H9 (cell line): Measurements from ENCODE around the gene TMEM229A. TPM values are rescaled to one million over a fixed set of nuclear protein-coding genes. Genes with fewer than 3 reads are reported as not detected.

Source experiments
- DNase-seq: peaks from one replicate; pipeline ENCODE4 v3.0.0-alpha.2; 2017
- H2AFZ ChIP-seq: one replicate; pipeline ENCODE4 v1.6.1; 2013; ENCODE audit warnings: mild to moderate bottlenecking, low read length, control low read depth, moderate library complexity
- H2AK5ac ChIP-seq: 2 replicates; pipeline ENCODE4 v1.6.1; 2013; ENCODE audit warnings: low read length, control low read depth, mixed read lengths; ENCODE audit not compliant: insufficient read length
- H2BK120ac ChIP-seq: one replicate; pipeline ENCODE4 v1.6.1; 2013; ENCODE audit warnings: low read depth, mild to moderate bottlenecking, low read length, control low read depth, inconsistent platforms; ENCODE audit not compliant: poor library complexity, severe bottlenecking
- H2BK12ac ChIP-seq: 2 replicates; pipeline ENCODE4 v1.6.1; 2013; ENCODE audit warnings: low read length, control low read depth, mixed read lengths, low read depth; ENCODE audit not compliant: insufficient read length
- H2BK15ac ChIP-seq: 2 replicates; pipeline ENCODE4 v1.6.1; 2013; ENCODE audit warnings: low read depth, low read length, control low read depth
- H2BK20ac ChIP-seq: one replicate; pipeline ENCODE4 v1.6.1; 2013; ENCODE audit warnings: low read depth, mild to moderate bottlenecking, low read length, control low read depth, inconsistent platforms; ENCODE audit not compliant: poor library complexity, severe bottlenecking
- H2BK5ac ChIP-seq: 2 replicates; pipeline ENCODE4 v1.6.1; 2013; ENCODE audit warnings: low read length, control low read depth, mixed read lengths; ENCODE audit not compliant: insufficient read length
- H3K14ac ChIP-seq: 2 replicates; pipeline ENCODE4 v1.6.1; 2013; ENCODE audit warnings: low read length, control low read depth; ENCODE audit not compliant: insufficient read depth
- H3K18ac ChIP-seq: 2 replicates; pipeline ENCODE4 v1.6.1; 2013; ENCODE audit warnings: low read depth, mild to moderate bottlenecking, mixed read lengths, low read length, control low read depth; ENCODE audit not compliant: insufficient read length
- H3K23ac ChIP-seq: 2 replicates; pipeline ENCODE4 v1.6.1; 2013; ENCODE audit warnings: low read length, control low read depth, mixed read lengths, low read depth; ENCODE audit not compliant: insufficient read length
- H3K23me2 ChIP-seq: 2 replicates; pipeline ENCODE4 v1.6.1; 2013; ENCODE audit warnings: low read depth, mild to moderate bottlenecking, mixed read lengths, low read length, control low read depth; ENCODE audit not compliant: insufficient read length, poor library complexity, severe bottlenecking
- H3K27ac ChIP-seq: 2 replicates; pipeline ENCODE4 v1.5.1; 2013; ENCODE audit warnings: low read length, control low read depth, mixed read lengths, low read depth; ENCODE audit not compliant: insufficient read length
- H3K27me3 ChIP-seq: 2 replicates; pipeline ENCODE4 v1.6.1; 2013; ENCODE audit warnings: low read length, control low read depth, inconsistent platforms; ENCODE audit not compliant: insufficient read depth
- H3K4ac ChIP-seq: 2 replicates; pipeline ENCODE4 v1.6.1; 2013; ENCODE audit warnings: low read depth, mild to moderate bottlenecking, control low read depth, inconsistent platforms, low read length, moderate library complexity
- H3K4me1 ChIP-seq: 2 replicates; pipeline ENCODE4 v1.6.1; 2013; ENCODE audit warnings: low read length, control low read depth, inconsistent platforms; ENCODE audit not compliant: insufficient read depth
- H3K4me2 ChIP-seq: 2 replicates; pipeline ENCODE4 v1.6.1; 2013; ENCODE audit warnings: low read length, control low read depth, mixed read lengths; ENCODE audit not compliant: insufficient read length, insufficient read depth
- H3K56ac ChIP-seq: 2 replicates; pipeline ENCODE4 v1.6.1; 2013; ENCODE audit warnings: low read depth, mild to moderate bottlenecking, mixed read lengths, low read length, control low read depth; ENCODE audit not compliant: insufficient read length
- H3K79me1 ChIP-seq: 2 replicates; pipeline ENCODE4 v1.6.1; 2013; ENCODE audit warnings: low read depth, mild to moderate bottlenecking, moderate library complexity, low read length, control low read depth, inconsistent platforms; ENCODE audit not compliant: insufficient read depth, poor library complexity, severe bottlenecking
- H3K79me2 ChIP-seq: 2 replicates; pipeline ENCODE4 v1.6.1; 2013; ENCODE audit warnings: low read length, control low read depth, inconsistent platforms; ENCODE audit not compliant: insufficient read depth
- H3K9ac ChIP-seq: 2 replicates; pipeline ENCODE4 v1.6.1; 2013; ENCODE audit warnings: low read length, control low read depth, mixed read lengths; ENCODE audit not compliant: insufficient read length; ENCODE audit errors: extremely low read depth
- H3K9me3 ChIP-seq: one replicate; pipeline ENCODE4 v1.6.1; 2013; ENCODE audit warnings: low read depth, low read length, inconsistent platforms; ENCODE audit not compliant: control insufficient read depth
- H3T11ph ChIP-seq: one replicate; pipeline ENCODE4 v1.6.1; 2013; ENCODE audit warnings: mild to moderate bottlenecking, low read length, control low read depth, inconsistent platforms
- H4K20me1 ChIP-seq: one replicate; pipeline ENCODE4 v1.6.1; 2013; ENCODE audit not compliant: control insufficient read depth, insufficient read length, insufficient read depth
- H4K5ac ChIP-seq: 2 replicates; pipeline ENCODE4 v1.6.1; 2013; ENCODE audit warnings: low read depth, mild to moderate bottlenecking, mixed read lengths, low read length, control low read depth; ENCODE audit not compliant: insufficient read length
- H4K8ac ChIP-seq: replicated peaks from 2 replicates; pipeline ENCODE4 v1.6.1; 2013; ENCODE audit warnings: low read length, control low read depth, mixed read lengths, low read depth; ENCODE audit not compliant: insufficient read length
- H4K91ac ChIP-seq: 2 replicates; pipeline ENCODE4 v1.6.1; 2013; ENCODE audit warnings: low read depth, mild to moderate bottlenecking, moderate library complexity, mixed read lengths, low read length, control low read depth; ENCODE audit not compliant: insufficient read length
- H3K27ac Mint-ChIP-seq, 3 experiments: 2 replicates in 2 of 3; 3 replicates in 1 of 3; pipeline ENCODE4 v1.8.0; 2020 to 2021; ENCODE audit warnings: mixed read lengths in 3 of 3, mild to moderate bottlenecking in 1 of 3, moderate library complexity in 1 of 3
- H3K27me3 Mint-ChIP-seq: 2 replicates; pipeline ENCODE4 v1.8.0; 2021; ENCODE audit warnings: low read depth, mild to moderate bottlenecking, moderate library complexity, mixed read lengths
- H3K36me3 Mint-ChIP-seq, 3 experiments: 2 replicates in 2 of 3; 3 replicates in 1 of 3; pipeline ENCODE4 v1.8.0; 2020 to 2021; ENCODE audit warnings: low read depth in 3 of 3, mixed read lengths in 3 of 3; ENCODE audit not compliant: insufficient read depth in 1 of 3
- H3K4me1 Mint-ChIP-seq, 2 experiments: 2 replicates each; pipeline ENCODE4 v1.8.0; 2020; ENCODE audit warnings: mixed read lengths in 2 of 2
- H3K4me3 Mint-ChIP-seq, 2 experiments: 2 replicates in 1 of 2; 3 replicates in 1 of 2; pipeline ENCODE4 v1.8.0; 2020 to 2021; ENCODE audit warnings: mild to moderate bottlenecking in 2 of 2, mixed read lengths in 2 of 2, moderate library complexity in 1 of 2
- H3K9me3 Mint-ChIP-seq, 2 experiments: 2 replicates in 1 of 2; 3 replicates in 1 of 2; pipeline ENCODE4 v1.8.0; 2020; ENCODE audit warnings: mild to moderate bottlenecking in 2 of 2, mixed read lengths in 2 of 2, moderate library complexity in 1 of 2
- WGBS: extraction: QIAGEN DNeasy Blood & Tissue Kit; methylation state at CpG from one replicate; pipeline ENCODE4 v1.1.7; 2013; ENCODE audit warnings: missing lambda C conversion rate, low lambda C conversion rate, mixed read lengths; ENCODE audit not compliant: insufficient read length; ENCODE audit errors: extremely low coverage; 5-methylcytosine and 5-hydroxymethylcytosine counted together
- total RNA-seq: library from RNA; stranded (reverse); gene quantifications from 2 replicates; pipeline ENCODE4 v1.2.1, GENCODE V29; 2021
- TF ChIP-seq, protein P1 (sequence below): fragments of 200-600 bp; sonication (generic); conservative IDR thresholded peaks from 3 replicates; pipeline ENCODE4 v1.8.0; 2021; ENCODE audit warnings: antibody characterized with exemption, mild to moderate bottlenecking

Gene TMEM229A
- total RNA-seq, 1 experiment from 2014 or later = 0.37 TPM

DNA sequence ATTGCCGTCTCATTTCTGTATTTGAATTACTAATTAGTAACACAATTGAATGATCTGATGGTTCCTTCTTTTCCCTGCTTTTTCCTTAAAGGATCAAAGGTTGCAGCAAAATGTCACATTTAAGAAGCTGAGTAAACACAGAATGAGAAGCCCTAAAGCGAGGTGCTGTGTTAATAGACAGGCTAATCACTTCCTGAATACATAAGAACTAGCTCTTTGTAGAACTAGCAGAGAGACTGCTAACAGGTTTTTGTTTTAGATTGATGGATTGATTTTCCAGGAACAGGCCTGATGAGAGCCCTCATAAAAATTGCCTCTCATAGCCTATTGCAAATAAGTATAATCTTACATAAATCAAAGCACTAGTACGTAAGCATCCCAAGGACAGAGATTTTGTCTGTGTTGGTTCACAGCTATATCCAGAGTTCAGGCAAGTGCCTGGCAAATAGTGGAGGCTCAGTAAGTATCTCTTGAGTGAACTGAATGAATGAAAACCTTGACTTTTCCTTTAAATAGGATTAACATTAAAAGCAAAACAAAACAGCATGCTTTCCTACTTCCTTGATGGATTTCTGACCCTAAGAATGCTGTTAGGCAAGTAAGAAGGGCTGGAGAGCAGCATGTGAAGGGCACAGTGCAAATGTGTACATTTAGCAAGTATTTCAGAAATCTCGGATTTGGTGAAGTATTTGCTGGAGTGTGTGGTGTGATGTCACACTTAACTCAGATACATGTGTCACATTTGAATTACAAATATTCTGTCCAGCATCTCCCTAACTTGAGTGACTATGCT, 3.3 kb downstream of the TMEM229A start:
- Histone ChIP-seq H3K27ac (no peak overlapping the region), H2BK15ac (no peak overlapping the region), H2BK5ac (no peak overlapping the region), H4K91ac (no peak overlapping the region), H3K56ac (no peak overlapping the region), H3K4me1 (no peaks in the 10 kb centered on the region), H3K79me2 (no peaks in the 10 kb centered on the region), H3T11ph (no peak overlapping the region), H2BK12ac (no peak overlapping the region), H3K4me2 (no peak overlapping the region), H3K18ac (no peak overlapping the region), H3K23ac (no peak overlapping the region), H2AFZ (no peak overlapping the region), H3K9ac (no peak overlapping the region), H3K9me3 (no peaks in the 10 kb centered on the region), H2BK120ac (no peak overlapping the region), H3K79me1 (no peaks in the 10 kb centered on the region), H3K14ac (no peak overlapping the region), H3K4ac (no peak overlapping the region), H4K5ac (no peak overlapping the region), H4K8ac (no peak overlapping the region), H3K23me2 (peaks cover 9% of the 10 kb centered on the region), H2AK5ac (no peak overlapping the region), H2BK20ac (no peak overlapping the region), H4K20me1 (no peaks in the 10 kb centered on the region), H3K27me3 (peaks cover 8% of the 10 kb centered on the region)
- H3K9me3 Mint-ChIP-seq = no peaks in the 10 kb centered on the region
- peaks cover 13 to 24% of the 10 kb centered on the region in 2 experiments for H3K4me1 Mint-ChIP-seq
- H3K27me3 Mint-ChIP-seq = peaks cover 39% of the 10 kb centered on the region
- no peak overlapping the region for H3K4me3 Mint-ChIP-seq
- no peak overlapping the region for H3K27ac Mint-ChIP-seq
- DNase-seq = no peak
- TF ChIP-seq, protein P1, sequence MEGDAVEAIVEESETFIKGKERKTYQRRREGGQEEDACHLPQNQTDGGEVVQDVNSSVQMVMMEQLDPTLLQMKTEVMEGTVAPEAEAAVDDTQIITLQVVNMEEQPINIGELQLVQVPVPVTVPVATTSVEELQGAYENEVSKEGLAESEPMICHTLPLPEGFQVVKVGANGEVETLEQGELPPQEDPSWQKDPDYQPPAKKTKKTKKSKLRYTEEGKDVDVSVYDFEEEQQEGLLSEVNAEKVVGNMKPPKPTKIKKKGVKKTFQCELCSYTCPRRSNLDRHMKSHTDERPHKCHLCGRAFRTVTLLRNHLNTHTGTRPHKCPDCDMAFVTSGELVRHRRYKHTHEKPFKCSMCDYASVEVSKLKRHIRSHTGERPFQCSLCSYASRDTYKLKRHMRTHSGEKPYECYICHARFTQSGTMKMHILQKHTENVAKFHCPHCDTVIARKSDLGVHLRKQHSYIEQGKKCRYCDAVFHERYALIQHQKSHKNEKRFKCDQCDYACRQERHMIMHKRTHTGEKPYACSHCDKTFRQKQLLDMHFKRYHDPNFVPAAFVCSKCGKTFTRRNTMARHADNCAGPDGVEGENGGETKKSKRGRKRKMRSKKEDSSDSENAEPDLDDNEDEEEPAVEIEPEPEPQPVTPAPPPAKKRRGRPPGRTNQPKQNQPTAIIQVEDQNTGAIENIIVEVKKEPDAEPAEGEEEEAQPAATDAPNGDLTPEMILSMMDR = no peak
- peaks cover 0 to 1% (median 0%) of the 10 kb centered on the region in 3 experiments; a peak in 2 of 7 replicates for H3K36me3 Mint-ChIP-seq
- WGBS = no CpG with 5 or more reads among the region's 4 CpGs
